Epithelial cell of proximal tubule (primary cell): Measurements from ENCODE around the gene HHATL. TPM values are rescaled to one million over a fixed set of nuclear protein-coding genes. Genes with fewer than 3 reads are reported as not detected.

ENCODE experiments used
- DNase-seq: peaks from one replicate; pipeline ENCODE4 v3.0.0-alpha.2; 2011; ENCODE audit warnings: low read depth
- H3K4me3 ChIP-seq: 2 replicates; pipeline ENCODE4 v1.5.1; 2011; ENCODE audit warnings: low read depth, mild to moderate bottlenecking, low read length
- total RNA-seq: library from RNA; depleted of rRNA; stranded (reverse); fragments of >200 nt; gene quantifications from 2 replicates; pipeline ENCODE4 v1.2.3, GENCODE V29; 2015
- TF ChIP-seq, protein P1 (sequence below): conservative IDR thresholded peaks from 2 replicates; pipeline ENCODE4 v1.5.1; 2012; ENCODE audit warnings: low read depth, mild to moderate bottlenecking, low read length

HHATL gene
- total RNA-seq, 1 donor from 2014 or later, result not detected

DNA sequence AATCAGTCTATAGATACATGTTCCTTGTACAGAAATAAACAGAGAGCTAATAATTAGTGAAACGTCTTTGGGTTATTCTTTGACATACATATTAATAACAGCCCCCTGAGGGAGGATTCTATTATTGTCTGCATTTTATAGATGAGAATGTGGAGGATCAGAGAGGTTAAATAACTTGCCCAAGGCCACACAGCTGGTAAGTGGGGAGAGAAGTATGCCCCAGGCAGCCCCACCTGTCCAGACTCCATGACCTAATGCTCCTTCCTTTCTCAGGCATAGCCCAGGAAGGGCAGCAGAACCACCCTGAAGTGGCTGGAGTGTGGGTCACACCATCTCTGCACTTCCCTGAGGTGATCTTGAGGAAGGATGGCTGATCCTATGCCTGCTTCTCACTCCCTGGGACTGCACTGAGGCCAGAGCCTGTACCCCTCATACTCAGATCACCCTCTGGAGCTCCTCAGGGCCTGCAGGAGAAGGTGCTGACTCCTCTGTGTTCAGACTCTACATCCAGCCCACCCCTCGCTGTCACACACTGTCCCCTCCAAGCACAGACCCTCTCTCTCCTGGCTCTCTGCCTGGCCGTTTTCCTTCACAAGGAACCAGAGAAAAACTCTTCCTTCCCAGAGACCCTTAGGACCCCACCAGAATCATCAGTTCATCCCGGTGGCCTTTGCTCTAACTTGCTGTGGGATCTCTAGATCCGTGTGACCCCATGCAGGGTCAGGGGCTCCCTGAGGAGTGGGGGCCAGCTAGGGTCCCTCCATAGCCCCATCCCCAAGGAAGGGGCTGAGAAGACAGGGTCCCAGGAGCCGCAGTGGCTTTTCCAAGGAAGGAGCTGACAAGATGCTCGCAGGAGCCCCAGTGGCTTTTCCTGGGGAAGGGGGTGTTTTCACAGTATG is 4.4 kb upstream of the HHATL start:
- TF ChIP-seq, protein P1, sequence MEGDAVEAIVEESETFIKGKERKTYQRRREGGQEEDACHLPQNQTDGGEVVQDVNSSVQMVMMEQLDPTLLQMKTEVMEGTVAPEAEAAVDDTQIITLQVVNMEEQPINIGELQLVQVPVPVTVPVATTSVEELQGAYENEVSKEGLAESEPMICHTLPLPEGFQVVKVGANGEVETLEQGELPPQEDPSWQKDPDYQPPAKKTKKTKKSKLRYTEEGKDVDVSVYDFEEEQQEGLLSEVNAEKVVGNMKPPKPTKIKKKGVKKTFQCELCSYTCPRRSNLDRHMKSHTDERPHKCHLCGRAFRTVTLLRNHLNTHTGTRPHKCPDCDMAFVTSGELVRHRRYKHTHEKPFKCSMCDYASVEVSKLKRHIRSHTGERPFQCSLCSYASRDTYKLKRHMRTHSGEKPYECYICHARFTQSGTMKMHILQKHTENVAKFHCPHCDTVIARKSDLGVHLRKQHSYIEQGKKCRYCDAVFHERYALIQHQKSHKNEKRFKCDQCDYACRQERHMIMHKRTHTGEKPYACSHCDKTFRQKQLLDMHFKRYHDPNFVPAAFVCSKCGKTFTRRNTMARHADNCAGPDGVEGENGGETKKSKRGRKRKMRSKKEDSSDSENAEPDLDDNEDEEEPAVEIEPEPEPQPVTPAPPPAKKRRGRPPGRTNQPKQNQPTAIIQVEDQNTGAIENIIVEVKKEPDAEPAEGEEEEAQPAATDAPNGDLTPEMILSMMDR, result no peak
- no peak for DNase-seq

DNA sequence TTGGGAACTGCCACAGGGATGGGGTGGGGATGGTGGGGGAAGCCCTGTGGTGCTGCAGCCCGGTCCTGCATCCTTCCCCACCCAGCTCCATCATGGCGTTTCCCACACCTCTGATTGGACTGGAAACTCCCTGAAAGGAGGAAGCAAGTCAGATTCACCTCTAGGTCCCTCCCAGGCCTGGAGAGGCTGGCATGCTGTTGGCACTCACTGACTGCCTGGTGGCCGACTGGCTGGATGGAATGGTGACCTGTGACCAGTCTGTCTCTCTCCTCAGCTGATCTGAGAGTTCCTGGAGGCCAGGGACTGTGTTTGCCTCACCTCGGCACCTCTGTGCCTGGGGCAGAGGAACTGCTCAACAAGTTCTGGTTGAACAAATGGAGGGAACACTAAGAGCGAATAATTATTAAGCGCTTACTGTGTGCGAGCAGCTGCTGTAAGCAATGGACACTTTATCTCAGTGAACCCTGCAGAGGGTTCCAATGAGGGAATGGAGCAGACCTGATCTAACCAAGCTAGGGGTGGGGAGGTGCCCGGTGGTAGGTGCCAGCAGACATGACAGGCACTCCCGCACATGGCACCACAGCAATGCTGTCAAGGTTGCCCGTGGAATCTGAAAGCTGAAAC is 3.5 kb upstream of the HHATL start:
- H3K4me3 ChIP-seq, result no peak overlapping the region
- DNase-seq, result no peak
- TF ChIP-seq, protein P1, result no peak

More for the DNA sequence above, 4.4 kb upstream of the HHATL start:
- H3K4me3 ChIP-seq, result no peak overlapping the region

DNA sequence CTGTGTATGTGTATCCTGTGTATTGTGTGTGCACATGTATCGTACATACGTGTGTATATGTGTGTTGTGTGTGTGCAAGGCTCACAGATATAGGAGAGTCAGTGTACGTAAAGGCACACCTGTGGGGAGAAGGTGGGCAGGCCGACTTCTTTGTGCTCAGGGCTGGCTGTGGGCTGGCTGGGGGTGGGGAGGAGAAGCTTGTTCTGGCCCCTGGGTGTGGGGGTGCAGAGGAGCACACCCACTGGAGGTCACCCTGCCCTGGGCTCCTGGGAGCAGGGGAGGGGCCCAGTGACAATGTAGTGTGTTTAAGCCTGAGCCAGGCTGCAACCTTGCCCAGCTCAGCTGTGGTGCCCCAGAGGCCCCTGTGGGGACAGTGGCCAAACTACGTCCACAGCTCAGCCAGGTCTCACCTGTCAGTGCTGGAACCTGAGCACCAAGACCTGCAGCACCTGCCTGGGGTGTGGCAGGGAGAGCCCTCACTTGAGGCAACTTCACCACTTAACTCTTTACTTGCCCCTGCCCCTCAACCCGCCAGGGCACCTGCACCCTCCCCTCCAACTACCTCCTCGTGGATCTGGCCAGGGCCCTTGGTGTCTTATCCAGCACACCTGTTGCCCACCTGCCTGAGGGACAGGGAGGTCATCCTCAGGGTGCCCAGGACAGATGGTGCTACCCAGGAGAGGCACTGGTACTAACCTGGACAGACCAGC is 2.6 kb upstream of the HHATL start:
- no peak overlapping the region for H3K4me3 ChIP-seq
- DNase-seq, result no peak
- TF ChIP-seq, protein P1, result no peak

DNA sequence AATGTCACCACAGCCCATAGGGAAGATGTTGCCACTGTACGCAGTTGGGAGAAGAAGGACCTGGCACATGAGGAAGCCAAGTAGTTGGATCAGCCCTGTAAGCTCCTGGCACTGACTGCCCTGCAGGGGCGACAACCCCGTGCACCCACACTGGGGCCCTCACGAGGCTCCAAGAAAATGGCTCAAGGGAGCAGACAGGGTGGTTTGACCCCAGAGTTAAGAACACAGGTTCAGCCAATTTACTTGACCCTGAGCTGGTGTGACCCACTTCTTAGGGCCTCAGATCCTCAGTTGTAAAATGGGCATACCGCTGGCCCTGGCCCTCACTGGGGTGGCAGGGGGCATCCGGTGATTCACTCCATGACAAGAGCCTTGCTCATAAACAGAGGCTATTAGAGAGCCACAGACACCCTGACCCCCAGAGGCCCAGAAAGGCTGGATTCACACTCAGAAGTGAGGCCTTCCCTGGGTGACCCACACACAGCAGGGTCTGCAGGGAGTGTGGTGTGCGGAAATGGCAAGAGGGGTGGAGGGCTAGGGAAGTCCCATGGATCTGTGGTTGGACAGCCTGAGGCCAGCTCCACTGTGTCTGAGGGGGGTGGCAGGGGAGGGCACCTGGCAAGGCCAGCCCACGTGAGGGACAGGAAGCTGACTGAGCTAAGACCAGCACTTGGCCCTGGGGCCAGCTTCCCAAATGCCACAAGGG is 1.7 kb upstream of the HHATL start:
- H3K4me3 ChIP-seq, result no peak overlapping the region
- DNase-seq, result no peak
- TF ChIP-seq, protein P1, result no peak

DNA sequence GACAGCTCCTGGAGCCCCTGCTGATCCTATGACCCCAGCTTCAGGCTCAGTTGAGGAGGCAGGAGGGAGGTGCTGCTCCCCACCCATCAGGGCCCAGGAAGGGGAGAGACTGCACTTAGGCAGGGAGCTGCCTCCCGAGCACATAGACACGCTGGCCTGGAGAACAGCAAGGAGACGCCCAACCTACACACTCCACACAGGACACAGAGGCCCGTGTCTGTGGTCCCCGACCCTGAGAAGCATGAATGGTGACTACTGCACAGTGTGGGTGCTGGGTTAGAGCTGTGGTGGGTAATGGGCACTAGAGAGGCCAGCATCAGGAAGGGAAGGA is 1.1 kb upstream of the HHATL start:
- TF ChIP-seq, protein P1, result no peak
- no peak for DNase-seq

DNA sequence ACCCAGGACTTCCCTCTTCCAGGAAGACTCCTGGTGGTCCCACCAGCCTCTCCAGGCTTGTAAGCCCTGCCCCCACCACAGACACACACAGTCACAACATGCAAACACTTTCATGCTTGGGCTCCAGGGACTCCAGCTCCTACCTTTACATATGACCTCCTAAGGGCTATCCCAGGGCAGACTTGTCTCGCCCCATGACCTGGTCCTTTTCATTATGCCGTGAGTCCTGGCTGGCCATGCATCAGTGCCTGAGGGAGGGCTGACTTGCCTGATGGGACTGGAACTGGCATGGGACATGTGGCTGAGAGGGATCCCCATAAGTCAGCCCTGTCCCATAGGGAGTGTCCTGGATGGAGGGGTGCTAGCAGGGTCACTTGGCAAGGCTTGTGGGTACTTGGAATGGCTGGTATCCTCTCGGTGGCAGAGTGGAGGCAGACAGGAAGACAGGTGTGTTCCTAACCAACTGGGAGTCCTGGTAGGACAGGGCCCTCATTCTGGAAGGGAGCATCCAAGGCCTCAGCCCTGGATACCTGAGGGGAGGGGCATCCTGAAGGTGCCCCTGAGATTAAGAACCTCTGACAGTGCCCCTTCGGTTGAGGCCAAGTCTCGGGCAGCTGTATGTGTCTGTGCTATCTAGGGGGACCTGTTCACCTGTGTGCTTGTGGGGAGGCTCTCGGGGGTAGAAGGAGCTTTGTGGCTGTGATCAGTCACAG is 540 bp upstream of the HHATL start:
- TF ChIP-seq, protein P1, result no peak
- H3K4me3 ChIP-seq, result no peak overlapping the region
- no peak for DNase-seq

More for the DNA sequence above, 1.1 kb upstream of the HHATL start:
- H3K4me3 ChIP-seq, result no peak overlapping the region
